K562 (cell line): Measurements from ENCODE around the gene FAM169A.

Experiments
- EP300 ChIP-seq: IDR thresholded peaks from 2 replicates; pipeline ENCODE4 v1.6.1; 2012; ENCODE audit warnings: low read length, improper control_type of control experiment
- HCFC1 ChIP-seq: IDR thresholded peaks from 2 replicates; pipeline ENCODE4 v1.6.1; 2012; ENCODE audit warnings: low read depth, low read length, improper control_type of control experiment
- JUND ChIP-seq, 2 experiments: IDR thresholded peaks; 2 replicates in 1 of 2; 3 replicates in 1 of 2; pipeline ENCODE4 v1.6.1; 2011; ENCODE audit warnings: borderline replicate concordance in 2 of 2, low read depth in 2 of 2, low read length in 2 of 2, improper control_type of control experiment in 1 of 2, missing biosample characterization in 1 of 2, missing genetic modification characterization in 1 of 2, missing genetic modification reagents in 1 of 2
- L3MBTL2 ChIP-seq: fragments of 450-650 bp; IDR thresholded peaks from 2 replicates; pipeline ENCODE4 v1.6.1; 2016; ENCODE audit warnings: mild to moderate bottlenecking, moderate library complexity
- NFYB ChIP-seq: IDR thresholded peaks from 2 replicates; pipeline ENCODE4 v1.6.1; 2011; ENCODE audit warnings: mild to moderate bottlenecking, moderate library complexity; ENCODE audit not compliant: insufficient read length; ENCODE audit errors: extremely low read depth
- POLR2A ChIP-seq: fragments of 450-650 bp; conservative IDR thresholded peaks from 2 replicates; pipeline ENCODE4 v1.6.1; 2016
- POLR2AphosphoS5 ChIP-seq: IDR thresholded peaks from 2 replicates; pipeline ENCODE4 v1.6.1; 2011; ENCODE audit warnings: mild to moderate bottlenecking, low read depth, low read length, moderate library complexity; ENCODE audit not compliant: control insufficient read depth, insufficient read depth
- RAD21 ChIP-seq, 2 experiments: fragments of 250-450 bp in 1 of 2; fragments of 450-650 bp in 1 of 2; sonication (Bioruptor Pico) in 1 of 2; formaldehyde crosslinking in 1 of 2; IDR thresholded peaks in 1 of 2; conservative IDR thresholded peaks in 1 of 2; 2 replicates each; pipeline versions ENCODE4 v1.4.0 to v1.8.0; 2020 to 2022; ENCODE audit warnings: mild to moderate bottlenecking in 2 of 2, moderate library complexity in 1 of 2
- ZC3H4 ChIP-seq: sonication (generic); formaldehyde crosslinking; IDR thresholded peaks from 2 replicates; pipeline ENCODE4 v1.9.0; 2021; ENCODE audit warnings: missing genetic modification reagents, borderline replicate concordance
- ZNF224 ChIP-seq: sonication (generic); formaldehyde crosslinking; IDR thresholded peaks from 2 replicates; pipeline ENCODE4 v1.8.0; 2022; ENCODE audit warnings: mild to moderate bottlenecking, missing genetic modification reagents
- ZNF561 ChIP-seq: fragments of 450-650 bp; formaldehyde crosslinking; conservative IDR thresholded peaks from 2 replicates; pipeline ENCODE4 v1.4.0; 2020; ENCODE audit warnings: mild to moderate bottlenecking, moderate library complexity

DNA sequence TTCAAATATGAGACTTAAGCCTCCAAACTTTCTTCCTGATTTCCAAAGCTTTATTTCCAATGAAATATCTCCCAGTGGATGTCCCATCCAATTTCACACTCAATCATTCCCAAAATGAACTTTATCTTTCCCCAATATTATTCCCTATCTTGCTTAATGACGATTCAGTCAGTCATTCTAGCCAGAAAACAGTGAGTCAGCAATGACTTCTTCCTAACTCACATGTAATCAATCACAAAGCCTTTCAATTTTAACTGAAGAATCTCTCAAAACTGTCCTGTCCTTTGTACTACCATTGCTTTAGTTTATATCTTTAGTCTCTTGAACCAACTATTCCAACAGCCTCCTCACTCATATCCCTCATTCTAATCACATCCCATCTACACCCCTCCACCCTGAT is 64.2 kb downstream of the FAM169A start:
- no peak for TF ChIP-seq EP300
- no peak for TF ChIP-seq ZNF224
- no peak for TF ChIP-seq HCFC1
- no peak for TF ChIP-seq ZNF561 (CRISPR knock-in tag)
- no peak for TF ChIP-seq ZC3H4 (CRISPR knock-in tag)
- no peak for TF ChIP-seq RAD21 (CRISPR knock-in tag; conservative IDR thresholded peaks at IDR 0.05 in 1 of 2, IDR thresholded peaks at IDR 0.05 in 1 of 2)
- TF ChIP-seq L3MBTL2, result no peak
- TF ChIP-seq JUND (IDR thresholded peaks at IDR 0.05; ENCODE audit: borderline replicate concordance, low read depth, low read length), result no peak
- no peak for TF ChIP-seq JUND (tag; IDR thresholded peaks at IDR 0.05; ENCODE audit: borderline replicate concordance, low read depth, low read length)
- no peak for TF ChIP-seq POLR2A
- TF ChIP-seq NFYB, result no peak
- no peak for TF ChIP-seq POLR2AphosphoS5
